ENCODE results near the gene ASB4.

The ASB4 gene

DNA sequence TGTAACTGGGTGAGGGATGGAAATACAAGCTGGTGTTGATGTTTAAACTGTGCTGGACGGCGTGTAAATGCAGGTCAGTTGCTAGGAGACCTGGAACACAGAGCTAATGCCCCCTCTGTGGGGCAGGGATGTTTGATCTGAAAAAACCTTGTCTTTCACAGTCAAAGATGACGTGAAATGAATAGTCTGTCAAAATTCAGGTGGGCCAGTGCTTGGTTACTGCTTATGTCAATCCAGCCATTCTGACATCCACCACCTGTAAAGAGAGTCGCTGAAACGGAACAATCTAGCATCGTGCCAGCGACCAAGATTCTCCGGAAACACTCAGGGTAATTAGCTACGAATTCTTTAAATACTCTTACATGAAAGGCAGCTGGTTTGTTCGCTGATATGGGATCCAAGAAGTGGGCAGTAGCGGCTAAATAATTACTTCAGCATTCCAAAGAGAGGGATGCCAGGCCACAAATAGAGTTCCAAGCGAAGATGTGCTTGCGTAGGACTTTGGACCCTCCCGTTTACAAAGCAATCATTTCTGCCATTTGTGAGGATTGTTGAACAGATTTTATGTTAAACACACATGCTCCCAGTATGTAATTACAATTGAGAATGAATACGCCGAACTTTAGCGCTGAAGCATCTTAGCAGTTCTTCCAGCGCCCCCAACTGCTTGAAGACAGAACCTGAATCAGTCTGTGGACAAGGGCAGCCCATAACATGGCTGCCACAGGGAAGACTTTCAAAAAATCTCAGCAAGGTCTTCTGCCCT lies 7.3 kb upstream of the ASB4 start:
- H3K4me2 ChIP-seq (ENCODE audit: low read depth, low read length): no peak overlapping the region
- no peaks in the 10 kb centered on the region for H3K9me3 ChIP-seq (replicated peaks; ENCODE audit: insufficient read depth, low read length)
- H3K4me3 ChIP-seq (ENCODE audit: low read length): no peak overlapping the region
- no peaks in the 10 kb centered on the region for H3K4me1 ChIP-seq (ENCODE audit: low read length)
- no peaks in the 10 kb centered on the region for H3K79me2 ChIP-seq (ENCODE audit: low read length)
- H4K20me1 ChIP-seq (ENCODE audit: insufficient read depth, low read length): no peaks in the 10 kb centered on the region
- no peak for TF ChIP-seq EZH2 (optimal IDR thresholded peaks at IDR 0.05; ENCODE audit: low read depth, low read length)
- TF ChIP-seq, protein P1, sequence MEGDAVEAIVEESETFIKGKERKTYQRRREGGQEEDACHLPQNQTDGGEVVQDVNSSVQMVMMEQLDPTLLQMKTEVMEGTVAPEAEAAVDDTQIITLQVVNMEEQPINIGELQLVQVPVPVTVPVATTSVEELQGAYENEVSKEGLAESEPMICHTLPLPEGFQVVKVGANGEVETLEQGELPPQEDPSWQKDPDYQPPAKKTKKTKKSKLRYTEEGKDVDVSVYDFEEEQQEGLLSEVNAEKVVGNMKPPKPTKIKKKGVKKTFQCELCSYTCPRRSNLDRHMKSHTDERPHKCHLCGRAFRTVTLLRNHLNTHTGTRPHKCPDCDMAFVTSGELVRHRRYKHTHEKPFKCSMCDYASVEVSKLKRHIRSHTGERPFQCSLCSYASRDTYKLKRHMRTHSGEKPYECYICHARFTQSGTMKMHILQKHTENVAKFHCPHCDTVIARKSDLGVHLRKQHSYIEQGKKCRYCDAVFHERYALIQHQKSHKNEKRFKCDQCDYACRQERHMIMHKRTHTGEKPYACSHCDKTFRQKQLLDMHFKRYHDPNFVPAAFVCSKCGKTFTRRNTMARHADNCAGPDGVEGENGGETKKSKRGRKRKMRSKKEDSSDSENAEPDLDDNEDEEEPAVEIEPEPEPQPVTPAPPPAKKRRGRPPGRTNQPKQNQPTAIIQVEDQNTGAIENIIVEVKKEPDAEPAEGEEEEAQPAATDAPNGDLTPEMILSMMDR (IDR thresholded peaks at IDR 0.05; ENCODE audit: low read length): 0 out of 2 replicates have a peak, but pooled peaks have one; percentile 7
- no peaks in the 10 kb centered on the region for H3K9me2 ChIP-seq (replicated peaks; ENCODE audit: insufficient read depth, low read length)
- no peak for DNase-seq
- H2AFZ ChIP-seq (ENCODE audit: low read length): 0 out of 2 replicates have a peak overlapping the region, but pooled peaks have one; percentile 19
- H3K36me3 ChIP-seq (replicated peaks; ENCODE audit: insufficient read depth, low read length): no peaks in the 10 kb centered on the region
- no peaks in the 10 kb centered on the region for H3K27me3 ChIP-seq (replicated peaks; ENCODE audit: insufficient read depth, low read length)
- no peak overlapping the region for H3K27ac ChIP-seq (ENCODE audit: low read length)
- no peak overlapping the region for H3K9ac ChIP-seq (ENCODE audit: low read length)
- no peaks in the 10 kb centered on the region for H3F3A ChIP-seq (ENCODE audit: insufficient read depth, low read length)

DNA sequence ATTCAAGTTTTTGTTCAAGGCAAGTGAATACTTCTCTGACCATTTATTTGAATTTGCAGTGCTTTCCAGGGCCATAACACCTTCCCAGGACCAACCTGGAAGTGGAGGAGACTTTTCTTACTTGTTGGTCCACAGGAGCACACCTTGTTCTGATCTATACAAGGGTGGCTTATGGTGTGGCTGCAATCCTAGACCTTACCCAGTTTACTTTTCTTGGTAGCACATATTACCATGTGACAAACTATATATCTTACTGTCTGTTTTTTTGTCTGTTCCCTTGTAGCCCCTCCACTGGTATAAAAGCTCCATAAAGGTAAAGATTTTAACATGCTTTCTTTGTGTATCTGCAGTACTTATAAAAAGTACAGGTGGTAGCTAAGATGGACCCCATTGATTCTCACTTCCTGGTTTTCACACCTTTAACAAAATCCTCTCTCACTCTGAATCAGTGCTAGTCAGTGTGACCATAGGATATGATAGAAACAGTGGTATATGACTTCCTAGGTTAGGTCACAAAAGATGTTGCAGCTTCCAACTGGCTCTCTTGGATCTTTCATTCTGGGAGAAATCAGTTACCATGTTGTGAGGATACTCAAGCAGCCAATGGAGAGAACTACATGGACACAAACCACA lies 5.6 kb upstream of the ASB4 start:
- no peak for DNase-seq
- Histone ChIP-seq H2AFZ (ENCODE audit: low read length) (no peak overlapping the region), H3K9me2 (replicated peaks; ENCODE audit: insufficient read depth, low read length) (no peaks in the 10 kb centered on the region), H3F3A (ENCODE audit: insufficient read depth, low read length) (no peaks in the 10 kb centered on the region), H3K9ac (ENCODE audit: low read length) (no peak overlapping the region), H3K4me2 (ENCODE audit: low read depth, low read length) (no peak overlapping the region), H3K79me2 (ENCODE audit: low read length) (no peaks in the 10 kb centered on the region), H4K20me1 (ENCODE audit: insufficient read depth, low read length) (no peaks in the 10 kb centered on the region), H3K9me3 (replicated peaks; ENCODE audit: insufficient read depth, low read length) (no peaks in the 10 kb centered on the region), H3K36me3 (replicated peaks; ENCODE audit: insufficient read depth, low read length) (no peaks in the 10 kb centered on the region), H3K4me1 (ENCODE audit: low read length) (no peaks in the 10 kb centered on the region), H3K27me3 (replicated peaks; ENCODE audit: insufficient read depth, low read length) (no peaks in the 10 kb centered on the region), H3K27ac (ENCODE audit: low read length) (no peak overlapping the region), H3K4me3 (ENCODE audit: low read length) (no peak overlapping the region)
- no peak for TF ChIP-seq EZH2 (optimal IDR thresholded peaks at IDR 0.05; ENCODE audit: low read depth, low read length)
- TF ChIP-seq EZH2phosphoT487 (IDR thresholded peaks at IDR 0.05; ENCODE audit: low read length): no peak
- TF ChIP-seq, protein P1 (IDR thresholded peaks at IDR 0.05; ENCODE audit: low read length): no peak

DNA sequence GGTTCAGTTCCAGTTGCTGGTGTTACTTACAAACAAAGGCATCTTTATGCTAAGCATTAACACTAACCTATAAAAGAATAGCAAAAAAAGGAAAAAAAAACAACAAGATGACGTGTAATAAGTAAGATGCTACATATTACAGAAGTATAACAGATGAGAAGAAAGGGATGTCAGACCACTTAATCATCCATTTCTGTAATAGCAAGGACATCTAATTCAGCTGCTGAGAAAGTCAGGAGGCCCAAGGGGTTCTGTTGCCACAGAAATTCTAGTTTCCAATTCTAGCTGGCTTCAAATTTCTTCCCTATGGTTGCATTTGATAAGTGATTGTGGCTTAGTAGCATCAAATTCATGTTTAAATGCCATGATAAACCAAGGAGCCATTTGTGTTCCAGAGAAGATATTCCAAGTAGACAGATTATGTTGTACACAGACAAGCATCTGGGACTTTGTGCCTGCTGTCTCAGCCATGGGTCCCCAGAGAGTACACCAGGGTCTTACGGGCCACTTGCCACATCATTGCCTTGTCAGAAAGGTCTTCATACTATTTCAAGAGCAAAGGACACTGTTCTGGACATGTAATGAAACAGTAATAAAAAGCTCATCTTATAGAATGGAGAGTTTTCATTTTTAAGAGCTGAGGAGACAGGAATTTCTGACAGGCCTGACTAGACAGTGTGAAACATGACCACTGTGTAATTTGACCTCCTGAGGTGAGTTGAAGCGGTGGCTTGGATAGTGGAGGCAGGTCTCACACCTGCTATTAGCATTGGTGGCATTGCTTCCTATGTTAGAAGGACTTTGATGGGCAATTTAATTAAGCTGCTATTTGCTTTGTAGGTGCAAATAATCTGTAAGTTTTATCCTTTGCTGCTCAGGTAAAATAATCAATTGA lies 4.2 kb upstream of the ASB4 start:
- Histone ChIP-seq H3K79me2 (ENCODE audit: low read length) (no peaks in the 10 kb centered on the region), H3K27ac (ENCODE audit: low read length) (no peak overlapping the region)

More for the DNA sequence above, 4.2 kb upstream of the ASB4 start:
- Histone ChIP-seq H3K4me1 (ENCODE audit: low read length) (no peaks in the 10 kb centered on the region), H3K36me3 (replicated peaks; ENCODE audit: insufficient read depth, low read length) (no peaks in the 10 kb centered on the region), H3K4me2 (ENCODE audit: low read depth, low read length) (no peak overlapping the region), H3K27me3 (replicated peaks; ENCODE audit: insufficient read depth, low read length) (no peaks in the 10 kb centered on the region), H3K9me2 (replicated peaks; ENCODE audit: insufficient read depth, low read length) (no peaks in the 10 kb centered on the region), H3K9me3 (replicated peaks; ENCODE audit: insufficient read depth, low read length) (no peaks in the 10 kb centered on the region), H4K20me1 (ENCODE audit: insufficient read depth, low read length) (no peaks in the 10 kb centered on the region), H3F3A (ENCODE audit: insufficient read depth, low read length) (no peaks in the 10 kb centered on the region), H3K4me3 (ENCODE audit: low read length) (no peak overlapping the region), H3K9ac (ENCODE audit: low read length) (no peak overlapping the region), H2AFZ (ENCODE audit: low read length) (no peak overlapping the region)
- TF ChIP-seq EZH2phosphoT487 (IDR thresholded peaks at IDR 0.05; ENCODE audit: low read length) (no peak), EZH2 (optimal IDR thresholded peaks at IDR 0.05; ENCODE audit: low read depth, low read length) (no peak)
- TF ChIP-seq, protein P1 (IDR thresholded peaks at IDR 0.05; ENCODE audit: low read length): no peak
- no peak for DNase-seq

Measured in MM.1S (cell line).